ENCODE measurements around the gene EPB41L2.
"Not testable (repeated sequence)": the region's sequence is repeated elsewhere in the genome, so short reads cannot be mapped to it uniquely, and the experiment has no call there.

The EPB41L2 gene

GRCh38 chr6:130829333-130829910, 233.6 kb downstream of the EPB41L2 start:
- DNase-seq = no peak

- DNase-seq = no peak
These were observed 235.5 kb downstream of the EPB41L2 start, which contains the start of gene SMLR1 for GRCh38 chr6:130827247-130828149. TSS of gene SMLR1 (plus strand) at chr6:130827406. CDS start at chr6:130827414, 8 bp downstream.

GRCh38 chr6:130826442-130827246, 236.4 kb downstream of the EPB41L2 start:
- no peak for DNase-seq

GRCh38 chr6:130825772-130826441, 237.1 kb downstream of the EPB41L2 start:
- no peak for DNase-seq

- no peak for DNase-seq
These were observed 237.9 kb downstream of the EPB41L2 start for GRCh38 chr6:130824978-130825694.

GRCh38 chr6:130822736-130823135, 240.3 kb downstream of the EPB41L2 start:
- DNase-seq = no peak

- no peak for DNase-seq
These were observed 247.6 kb downstream of the EPB41L2 start for GRCh38 chr6:130815200-130816071.

- DNase-seq = no peak
These were observed 248.5 kb downstream of the EPB41L2 start for GRCh38 chr6:130814506-130814905.

- no peak for DNase-seq
These were observed 251.1 kb downstream of the EPB41L2 start for GRCh38 chr6:130811932-130812331.

- DNase-seq = no peak
These were observed 252.6 kb downstream of the EPB41L2 start for GRCh38 chr6:130810307-130811030.

GRCh38 chr6:130801368-130801767, 261.7 kb downstream of the EPB41L2 start:
- DNase-seq = not testable (repeated sequence)

GRCh38 chr6:130797061-130797460, 266.0 kb downstream of the EPB41L2 start:
- no peak for DNase-seq

- DNase-seq = no peak
These were observed 266.6 kb downstream of the EPB41L2 start for GRCh38 chr6:130796313-130796905.

- DNase-seq = no peak
These were observed 268.3 kb downstream of the EPB41L2 start for GRCh38 chr6:130794738-130795137.

- no peak for DNase-seq
These were observed 268.9 kb downstream of the EPB41L2 start for GRCh38 chr6:130794010-130794697.
